Osteoblast (primary cell): ENCODE measurements around the gene ROPN1B. TPM values are rescaled to one million over a fixed set of nuclear protein-coding genes. Genes with fewer than 3 reads are reported as not detected.
"Not testable (repeated sequence)": the region's sequence is repeated elsewhere in the genome, so short reads cannot be mapped to it uniquely, and the experiment has no call there.

Experiments used
- DNase-seq: peaks from one replicate; pipeline ENCODE4 v3.0.0; 2011; ENCODE audit warnings: low spot score, mixed read lengths; ENCODE audit not compliant: insufficient read length; ENCODE audit errors: missing footprints
- H2AFZ ChIP-seq: 2 replicates; pipeline ENCODE4 v1.6.0; 2011; ENCODE audit warnings: mild to moderate bottlenecking, low read length
- H3K27ac ChIP-seq: 2 replicates; pipeline ENCODE4 v1.5.1; 2011; ENCODE audit warnings: mild to moderate bottlenecking, low read depth, low read length, moderate library complexity
- H3K27me3 ChIP-seq: 2 replicates; pipeline ENCODE4 v1.6.0; 2012; ENCODE audit warnings: mild to moderate bottlenecking, control low read depth, inconsistent platforms, low read length, moderate library complexity; ENCODE audit not compliant: insufficient read depth
- H3K36me3 ChIP-seq: 2 replicates; pipeline ENCODE4 v1.5.1; 2011; ENCODE audit warnings: mild to moderate bottlenecking, low read length, control low read depth, moderate library complexity; ENCODE audit not compliant: insufficient read depth
- H3K4me1 ChIP-seq: 2 replicates; pipeline ENCODE4 v1.5.1; 2011; ENCODE audit warnings: mild to moderate bottlenecking, low read length, control low read depth, moderate library complexity; ENCODE audit not compliant: insufficient read depth
- H3K4me2 ChIP-seq: 2 replicates; pipeline ENCODE4 v1.6.0; 2011; ENCODE audit warnings: mild to moderate bottlenecking, low read length; ENCODE audit not compliant: insufficient read depth
- H3K4me3 ChIP-seq: fragments of 200-600 bp; sonication (generic); 3 replicates; pipeline ENCODE4 v1.5.1; 2012; ENCODE audit warnings: mild to moderate bottlenecking, low read length, inconsistent platforms; ENCODE audit not compliant: insufficient read depth
- H3K79me2 ChIP-seq: 2 replicates; pipeline ENCODE4 v1.6.0; 2012; ENCODE audit warnings: mild to moderate bottlenecking, low read length, control low read depth, inconsistent platforms; ENCODE audit not compliant: insufficient read depth
- H3K9me3 ChIP-seq: 2 replicates; pipeline ENCODE4 v1.5.1; 2011; ENCODE audit warnings: low read depth, low read length, control low read depth
- H4K20me1 ChIP-seq: 2 replicates; pipeline ENCODE4 v1.6.0; 2012; ENCODE audit warnings: mild to moderate bottlenecking, low read length, control low read depth; ENCODE audit not compliant: insufficient read depth
- total RNA-seq: library from RNA; depleted of rRNA; stranded (reverse); fragments of >200 nt; gene quantifications from 2 replicates; pipeline ENCODE4 v1.2.3, GENCODE V29; 2012
- TF ChIP-seq, protein P1 (sequence below): IDR thresholded peaks from 2 replicates; pipeline ENCODE4 v1.5.1; 2011; ENCODE audit warnings: mild to moderate bottlenecking, low read depth, low read length, moderate library complexity; ENCODE audit errors: extremely low read depth

The ROPN1B gene
- total RNA-seq, 1 donor = not detected

- H3K27ac ChIP-seq = no peak overlapping the region
- TF ChIP-seq, protein P1, sequence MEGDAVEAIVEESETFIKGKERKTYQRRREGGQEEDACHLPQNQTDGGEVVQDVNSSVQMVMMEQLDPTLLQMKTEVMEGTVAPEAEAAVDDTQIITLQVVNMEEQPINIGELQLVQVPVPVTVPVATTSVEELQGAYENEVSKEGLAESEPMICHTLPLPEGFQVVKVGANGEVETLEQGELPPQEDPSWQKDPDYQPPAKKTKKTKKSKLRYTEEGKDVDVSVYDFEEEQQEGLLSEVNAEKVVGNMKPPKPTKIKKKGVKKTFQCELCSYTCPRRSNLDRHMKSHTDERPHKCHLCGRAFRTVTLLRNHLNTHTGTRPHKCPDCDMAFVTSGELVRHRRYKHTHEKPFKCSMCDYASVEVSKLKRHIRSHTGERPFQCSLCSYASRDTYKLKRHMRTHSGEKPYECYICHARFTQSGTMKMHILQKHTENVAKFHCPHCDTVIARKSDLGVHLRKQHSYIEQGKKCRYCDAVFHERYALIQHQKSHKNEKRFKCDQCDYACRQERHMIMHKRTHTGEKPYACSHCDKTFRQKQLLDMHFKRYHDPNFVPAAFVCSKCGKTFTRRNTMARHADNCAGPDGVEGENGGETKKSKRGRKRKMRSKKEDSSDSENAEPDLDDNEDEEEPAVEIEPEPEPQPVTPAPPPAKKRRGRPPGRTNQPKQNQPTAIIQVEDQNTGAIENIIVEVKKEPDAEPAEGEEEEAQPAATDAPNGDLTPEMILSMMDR = no peak
- H3K79me2 ChIP-seq = no peaks in the 10 kb centered on the region
- H2AFZ ChIP-seq = no peak overlapping the region
- no peak for DNase-seq
- no peak overlapping the region for H3K4me3 ChIP-seq
- no peaks in the 10 kb centered on the region for H3K9me3 ChIP-seq
- no peaks in the 10 kb centered on the region for H3K36me3 ChIP-seq
- no peaks in the 10 kb centered on the region for H3K4me1 ChIP-seq
- peaks cover 5% of the 10 kb centered on the region for H3K27me3 ChIP-seq
- no peaks in the 10 kb centered on the region for H4K20me1 ChIP-seq
- no peak overlapping the region for H3K4me2 ChIP-seq
These were observed 8.9 kb upstream of the ROPN1B start for GRCh38 chr3:125960066-125960424.

DNA sequence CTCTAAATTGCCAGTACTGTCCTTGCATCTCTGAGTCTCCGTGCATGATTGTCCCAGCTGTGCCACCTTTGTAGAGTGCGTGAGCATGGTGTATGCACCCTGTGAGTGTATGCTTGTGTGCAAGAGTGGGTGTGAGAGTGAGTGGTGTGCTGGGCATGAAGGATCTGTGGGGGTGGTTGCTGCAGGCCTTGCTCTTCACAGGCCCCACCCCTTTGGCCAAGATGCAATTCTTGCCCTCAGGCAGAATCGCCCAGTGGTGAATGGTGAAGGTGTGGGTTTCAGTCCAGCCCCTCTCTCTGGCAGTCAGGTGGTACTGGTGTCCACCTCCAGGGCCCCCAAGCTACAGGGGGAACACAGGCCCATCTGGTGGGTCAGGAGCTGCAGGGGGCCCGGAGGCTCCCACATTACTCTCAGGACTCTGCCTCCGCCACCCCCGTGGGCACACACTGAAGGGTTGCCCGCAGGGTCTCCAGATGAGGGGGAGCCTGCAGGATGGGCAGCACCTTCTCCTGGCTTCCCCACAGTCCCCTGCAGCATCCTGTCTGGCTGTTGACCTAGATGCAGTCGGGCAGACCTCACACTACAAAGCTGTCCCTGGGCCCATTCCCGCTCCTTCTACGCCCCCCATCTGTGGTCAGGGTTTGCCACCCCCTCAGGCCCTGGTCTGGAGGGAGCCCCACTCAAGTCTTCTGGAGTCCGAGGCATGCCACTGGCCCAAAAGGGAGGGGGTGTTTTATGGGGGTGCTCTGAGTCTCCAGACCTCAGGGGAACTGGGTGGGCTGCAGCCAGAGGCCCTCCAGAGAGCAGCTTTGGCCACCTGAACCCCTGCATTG lies 8.3 kb upstream of the ROPN1B start:
- H3K27me3 ChIP-seq = peaks cover 11% of the 10 kb centered on the region
- H3K4me2 ChIP-seq = no peak overlapping the region
- no peaks in the 10 kb centered on the region for H3K9me3 ChIP-seq
- no peak overlapping the region for H2AFZ ChIP-seq
- no peaks in the 10 kb centered on the region for H3K36me3 ChIP-seq
- no peak overlapping the region for H3K27ac ChIP-seq
- H4K20me1 ChIP-seq = no peaks in the 10 kb centered on the region
- no peaks in the 10 kb centered on the region for H3K79me2 ChIP-seq
- DNase-seq = peak; percentile 69
- TF ChIP-seq, protein P1 = no peak
- H3K4me3 ChIP-seq = no peak overlapping the region
- H3K4me1 ChIP-seq = no peaks in the 10 kb centered on the region

DNA sequence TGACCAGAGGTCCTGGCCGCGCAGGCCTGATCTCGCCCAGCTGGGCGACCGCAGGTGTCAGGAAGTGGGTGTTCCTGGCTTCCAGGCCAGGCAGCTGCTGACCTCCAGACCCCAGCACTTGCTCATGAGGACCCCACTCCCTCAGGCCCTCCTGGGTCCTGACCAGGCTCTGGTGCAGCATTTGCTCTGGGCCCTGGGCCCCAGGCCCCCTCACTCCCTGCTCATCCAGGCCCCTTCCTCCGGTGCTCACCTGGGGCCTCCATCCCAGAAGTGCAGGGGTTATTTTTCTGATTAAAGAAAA lies 7.7 kb upstream of the ROPN1B start:
- no peak for DNase-seq
- no peak overlapping the region for H3K4me3 ChIP-seq
- no peaks in the 10 kb centered on the region for H3K79me2 ChIP-seq
- no peak overlapping the region for H3K4me2 ChIP-seq
- no peak overlapping the region for H2AFZ ChIP-seq
- no peaks in the 10 kb centered on the region for H3K9me3 ChIP-seq
- no peaks in the 10 kb centered on the region for H4K20me1 ChIP-seq
- no peaks in the 10 kb centered on the region for H3K4me1 ChIP-seq
- no peaks in the 10 kb centered on the region for H3K36me3 ChIP-seq
- H3K27ac ChIP-seq = no peak overlapping the region
- TF ChIP-seq, protein P1 = no peak
- peaks cover 16% of the 10 kb centered on the region for H3K27me3 ChIP-seq

DNA sequence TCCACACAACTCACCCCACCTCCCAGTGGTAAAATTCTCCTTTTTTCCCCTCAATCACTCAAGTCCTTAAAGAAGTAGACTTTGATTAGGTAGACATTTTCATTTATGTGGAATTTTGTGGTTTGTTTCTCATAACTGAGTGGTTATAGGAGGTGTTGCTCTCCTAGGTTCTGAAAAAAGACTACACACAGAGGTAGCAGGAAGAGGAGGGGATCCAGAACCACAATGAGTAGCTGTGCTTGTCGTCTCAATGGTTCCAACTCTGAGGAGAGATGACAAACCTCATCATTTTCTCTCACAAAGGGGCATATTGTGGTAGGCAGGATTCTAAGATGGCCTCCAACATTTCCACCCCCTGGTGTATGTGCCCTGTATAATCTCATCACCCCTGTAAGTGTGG lies 5.1 kb upstream of the ROPN1B start:
- H3K4me1 ChIP-seq, H3K4me2 ChIP-seq, H3K36me3 ChIP-seq, H3K9me3 ChIP-seq, H4K20me1 ChIP-seq, H2AFZ ChIP-seq, H3K79me2 ChIP-seq, H3K27ac ChIP-seq, DNase-seq, H3K4me3 ChIP-seq: not testable (repeated sequence)
- H3K27me3 ChIP-seq = peaks cover 36% of the 10 kb centered on the region
